VCaP (cell line): ENCODE measurements around the gene FATE1.

Source experiments
- H3K27ac ChIP-seq: fragments of 450-650 bp; 2 replicates; pipeline ENCODE4 v1.5.1; 2017
- CTCF ChIP-seq: fragments of 450-650 bp; conservative IDR thresholded peaks from 2 replicates; pipeline ENCODE4 v1.5.1; 2017; ENCODE audit warnings: mild to moderate bottlenecking, moderate library complexity

The FATE1 gene

GRCh38 chrX:151699746-151700145 is 16.1 kb upstream of the FATE1 start:
- no peak for TF ChIP-seq CTCF
- H3K27ac ChIP-seq, result no peak overlapping the region

GRCh38 chrX:151700581-151700980 is 15.3 kb upstream of the FATE1 start:
- H3K27ac ChIP-seq, result no peak overlapping the region
- no peak for TF ChIP-seq CTCF

- no peak overlapping the region for H3K27ac ChIP-seq
- TF ChIP-seq CTCF, result no peak
Observed at GRCh38 chrX:151701071-151701470, 14.8 kb upstream of the FATE1 start.

GRCh38 chrX:151701531-151701930 is 14.3 kb upstream of the FATE1 start:
- TF ChIP-seq CTCF, result no peak

GRCh38 chrX:151702026-151702714 is 13.7 kb upstream of the FATE1 start:
- no peak overlapping the region for H3K27ac ChIP-seq
- TF ChIP-seq CTCF, result no peak

More at GRCh38 chrX:151701531-151701930, 14.3 kb upstream of the FATE1 start:
- no peak overlapping the region for H3K27ac ChIP-seq

- H3K27ac ChIP-seq, result no peak overlapping the region
- no peak for TF ChIP-seq CTCF
Observed at GRCh38 chrX:151702741-151703340, 13.0 kb upstream of the FATE1 start.

- H3K27ac ChIP-seq, result no peak overlapping the region
- TF ChIP-seq CTCF, result no peak
Observed at GRCh38 chrX:151703487-151703886, 12.3 kb upstream of the FATE1 start.
